HCT116 (cell line): ENCODE measurements around the gene BOD1L1. TPM values are rescaled to one million over a fixed set of nuclear protein-coding genes. Genes with fewer than 3 reads are reported as not detected.
"Not testable (repeated sequence)": the region's sequence is repeated elsewhere in the genome, so short reads cannot be mapped to it uniquely, and the experiment has no call there.

ENCODE experiments used
- ATAC-seq: fragments of 200-7000 bp; cut with Tn5 transposase; 2 replicates; pipeline ENCODE4 v1.9.1; 2020; ENCODE audit warnings: mild to moderate bottlenecking, moderate library complexity
- BruUV-seq: library from RNA; stranded (reverse); fragments of 400-500 nt; replicated peaks from 2 replicates; lab custom pipeline; 2021; lab: Mats Ljungman, UMichigan
- CTCF ChIA-PET: fragments of 300-600 bp; sonication (Branson Sonifier 250); formaldehyde crosslinking; loops from one replicate; lab custom pipeline; 2021; ENCODE audit warnings: antibody characterized with exemption; lab: Charles Lee
- POLR2A ChIA-PET: fragments of 300-600, 350-600 bp; sonication (Branson Sonifier 250); formaldehyde crosslinking; loops from one replicate; lab custom pipeline; 2021; ENCODE audit warnings: antibody characterized with exemption; lab: Charles Lee
- RAD21 ChIA-PET, 2 experiments: fragments of 300-600 bp; sonication (Branson Sonifier 250); formaldehyde crosslinking; loops; one replicate each; lab custom pipeline; 2023; ENCODE audit warnings: low total read pairs in 2 of 2; ENCODE audit not compliant: uncharacterized antibody in 2 of 2, unreplicated experiment in 2 of 2, low non-redundant PET in 1 of 2; lab: Charles Lee
- DNase-seq: peaks from one replicate; pipeline ENCODE4 v3.0.0-alpha.2; 2010; ENCODE audit warnings: low read depth, low spot score
- H2AFZ ChIP-seq: fragments of 200-600 bp; shearing (Covaris generic), sonication (generic); 2 replicates; pipeline ENCODE4 v1.6.1; 2017; ENCODE audit warnings: low read depth, mixed run types, mixed read lengths, antibody characterized with exemption, low read length; ENCODE audit not compliant: poor library complexity, severe bottlenecking
- H3K27ac ChIP-seq: 2 replicates; pipeline ENCODE4 v1.5.1; 2012; ENCODE audit warnings: low read depth, low read length
- H3K27me3 ChIP-seq: fragments of 200-600 bp; sonication (generic); 2 replicates; pipeline ENCODE4 v1.6.1; 2016; ENCODE audit warnings: mixed run types, low read length, mixed read lengths; ENCODE audit not compliant: insufficient read depth
- H3K36me3 ChIP-seq, 2 experiments: fragments of 200-500 bp in 1 of 2; fragments of 200-600 bp in 1 of 2; sonication (Bioruptor generic) in 1 of 2; sonication (generic) in 1 of 2; 2 replicates each; pipeline versions ENCODE4 v1.5.1 to v1.6.1; 2014 to 2016; ENCODE audit warnings: low read length in 2 of 2, inconsistent platforms in 1 of 2, mixed read lengths in 1 of 2, mixed run types in 1 of 2; ENCODE audit not compliant: insufficient read depth in 2 of 2, control insufficient read depth in 1 of 2
- H3K4me1 ChIP-seq, 2 experiments: fragments of 200-600 bp in 1 of 2; sonication (generic) in 1 of 2; 2 replicates each; pipeline versions ENCODE4 v1.5.1 to v1.6.1; 2012 to 2017; ENCODE audit warnings: low read length in 2 of 2, inconsistent platforms in 1 of 2, mild to moderate bottlenecking in 1 of 2, mixed read lengths in 1 of 2, mixed run types in 1 of 2, moderate library complexity in 1 of 2; ENCODE audit not compliant: insufficient read depth in 2 of 2, control insufficient read depth in 1 of 2
- H3K4me2 ChIP-seq: fragments of 200-600 bp; sonication (generic); 2 replicates; pipeline ENCODE4 v1.6.1; 2017; ENCODE audit warnings: mixed run types, low read length, mixed read lengths
- H3K4me3 ChIP-seq, 2 experiments: fragments of 200-600 bp in 1 of 2; sonication (generic) in 1 of 2; replicated peaks in 1 of 2; 2 replicates each; pipeline ENCODE4 v1.5.1; 2011 to 2016; ENCODE audit warnings: low read length in 2 of 2, control low read depth in 1 of 2, low read depth in 1 of 2, mild to moderate bottlenecking in 1 of 2, mixed read lengths in 1 of 2, mixed run types in 1 of 2
- H3K79me2 ChIP-seq: fragments of 200-600 bp; sonication (generic); 2 replicates; pipeline ENCODE4 v1.6.1; 2017; ENCODE audit warnings: mild to moderate bottlenecking, mixed run types, low read length, moderate library complexity, mixed read lengths; ENCODE audit not compliant: insufficient read depth
- H3K9ac ChIP-seq: fragments of 200-600 bp; sonication (generic); 2 replicates; pipeline ENCODE4 v1.6.1; 2016; ENCODE audit warnings: low read length, mixed read lengths
- H3K9me2 ChIP-seq: fragments of 200-600 bp; sonication (generic), shearing (Covaris generic); 2 replicates; pipeline ENCODE4 v1.6.1; 2017; ENCODE audit warnings: mixed run types, mild to moderate bottlenecking, moderate library complexity; ENCODE audit not compliant: insufficient read depth
- H3K9me3 ChIP-seq, 2 experiments: fragments of 200-500 bp in 1 of 2; fragments of 200-600 bp in 1 of 2; sonication (Bioruptor generic) in 1 of 2; sonication (generic) in 1 of 2; 2 replicates each; pipeline ENCODE4 v1.6.1; 2014 to 2017; ENCODE audit warnings: low read length in 2 of 2, mixed read lengths in 2 of 2, inconsistent platforms in 1 of 2, low read depth in 1 of 2, mild to moderate bottlenecking in 1 of 2, mixed run types in 1 of 2, moderate library complexity in 1 of 2; ENCODE audit not compliant: control insufficient read depth in 1 of 2, insufficient read depth in 1 of 2
- H4K20me1 ChIP-seq: fragments of 200-600 bp; sonication (generic), shearing (Covaris generic); 2 replicates; pipeline ENCODE4 v1.6.1; 2017; ENCODE audit warnings: mixed run types, mild to moderate bottlenecking, moderate library complexity; ENCODE audit not compliant: insufficient read depth
- CEBPB ChIP-seq: IDR thresholded peaks from 2 replicates; pipeline ENCODE4 v1.6.1; 2012; ENCODE audit warnings: low read depth
- EGR1 ChIP-seq: IDR thresholded peaks from 2 replicates; pipeline ENCODE4 v1.6.1; 2012; ENCODE audit warnings: low read depth
- ELF1 ChIP-seq: IDR thresholded peaks from 2 replicates; pipeline ENCODE4 v1.6.1; 2012; ENCODE audit warnings: low read depth, borderline replicate concordance
- EZH2 ChIP-seq: fragments of 200-600 bp; sonication (generic); IDR thresholded peaks from 2 replicates; pipeline ENCODE4 v1.6.1; 2017; ENCODE audit warnings: antibody characterized with exemption, mixed run types
- EZH2phosphoT487 ChIP-seq: fragments of 200-600 bp; IDR thresholded peaks from 2 replicates; pipeline ENCODE4 v1.6.1; 2018; ENCODE audit warnings: antibody characterized with exemption, borderline replicate concordance
- FOSL1 ChIP-seq: IDR thresholded peaks from 2 replicates; pipeline ENCODE4 v1.6.1; 2012; ENCODE audit warnings: low read depth
- JUND ChIP-seq: IDR thresholded peaks from 2 replicates; pipeline ENCODE4 v1.6.1; 2012
- POLR2AphosphoS5 ChIP-seq: IDR thresholded peaks from 2 replicates; pipeline ENCODE4 v1.6.1; 2011; ENCODE audit warnings: mild to moderate bottlenecking, low read depth, low read length, moderate library complexity
- RAD21 ChIP-seq: IDR thresholded peaks from 2 replicates; pipeline ENCODE4 v1.6.1; 2012; ENCODE audit warnings: low read depth, mild to moderate bottlenecking
- SIN3A ChIP-seq: IDR thresholded peaks from 2 replicates; pipeline ENCODE4 v1.6.1; 2012; ENCODE audit warnings: low read depth
- SRF ChIP-seq: IDR thresholded peaks from 2 replicates; pipeline ENCODE4 v1.6.1; 2012; ENCODE audit warnings: low read depth
- TCF7L2 ChIP-seq: IDR thresholded peaks from 2 replicates; pipeline ENCODE4 v1.7.0; 2011; ENCODE audit warnings: borderline replicate concordance, inconsistent platforms; ENCODE audit not compliant: insufficient read depth, insufficient read length; ENCODE audit errors: extremely low read depth
- ZFX ChIP-seq: fragments of 450-650 bp; IDR thresholded peaks from 2 replicates; pipeline ENCODE4 v1.6.1; 2017
- ZNF274 ChIP-seq: fragments of 200-500 bp; sonication (Bioruptor generic); IDR thresholded peaks from 2 replicates; pipeline ENCODE4 v1.6.1; 2014; ENCODE audit warnings: mild to moderate bottlenecking, low read depth, low read length, inconsistent platforms
- intact Hi-C: fragments of 100-400 bp; cut with micrococcal nuclease; formaldehyde crosslinking; loops from 2 replicates; pipeline ENCODE4 v1.10.0; 2022
- total RNA-seq: library from RNA; stranded (reverse); gene quantifications from one replicate; pipeline ENCODE4 v1.2.1, GENCODE V29; 2021; ENCODE audit not compliant: unreplicated experiment
- TF ChIP-seq, protein P1 (sequence below): IDR thresholded peaks from 2 replicates; pipeline ENCODE4 v1.6.1; 2012

The BOD1L1 gene
- total RNA-seq, 1 experiment from 2014 or later, result 22.4 TPM

- ATAC-seq, result no peak
- intact Hi-C loops, result no loop called here
Observed at GRCh38 chr4:13561673-13562072, 65.9 kb downstream of the BOD1L1 start.

GRCh38 chr4:13560111-13560510 lies 67.4 kb downstream of the BOD1L1 start:
- H3K4me3 ChIP-seq, H3K4me1 ChIP-seq, H3K9ac ChIP-seq, DNase-seq, H3K27me3 ChIP-seq, BruUV-seq, H3K27ac ChIP-seq, H4K20me1 ChIP-seq, H3K36me3 ChIP-seq, H3K9me3 ChIP-seq, POLR2A ChIA-PET, H2AFZ ChIP-seq, RAD21 ChIA-PET, intact Hi-C loops, H3K79me2 ChIP-seq, ATAC-seq, CTCF ChIA-PET, H3K4me2 ChIP-seq, H3K9me2 ChIP-seq: not testable (repeated sequence)

More at GRCh38 chr4:13561673-13562072, 65.9 kb downstream of the BOD1L1 start:
- Histone ChIP-seq H3K9me3 (no peaks in the 10 kb centered on the region), H3K36me3 (no peaks in the 10 kb centered on the region), H3K9me2 (no peaks in the 10 kb centered on the region), H3K4me3 (no peak overlapping the region), H4K20me1 (no peaks in the 10 kb centered on the region), H2AFZ (no peak overlapping the region), H3K9ac (no peak overlapping the region), H3K27ac (no peak overlapping the region), H3K4me2 (no peak overlapping the region), H3K79me2 (no peaks in the 10 kb centered on the region), H3K27me3 (no peaks in the 10 kb centered on the region), H3K4me1 (peaks cover 2 to 7% of the 10 kb centered on the region in 2 experiments; a peak in 1 of 4 replicates)
- no TSS peak for BruUV-seq
- ChIA-PET CTCF (no interaction called here), RAD21 (no interaction called here), POLR2A (no interaction called here)
- no peak for DNase-seq
- TF ChIP-seq FOSL1 (no peak), EGR1 (no peak), SIN3A (no peak), SRF (no peak)

- no peak for DNase-seq
- ATAC-seq, result no peak
- Histone ChIP-seq H3K27me3 (no peaks in the 10 kb centered on the region), H3K4me2 (0 out of 2 replicates have a peak overlapping the region, but pooled peaks have one; percentile 10), H3K9me2 (no peaks in the 10 kb centered on the region), H3K4me3 (no peak overlapping the region), H3K9ac (no peak overlapping the region), H3K4me1 (peaks cover 2 to 7% of the 10 kb centered on the region in 2 experiments; a peak in 1 of 4 replicates), H3K79me2 (no peaks in the 10 kb centered on the region), H4K20me1 (no peaks in the 10 kb centered on the region), H2AFZ (no peak overlapping the region), H3K9me3 (no peaks in the 10 kb centered on the region), H3K36me3 (no peaks in the 10 kb centered on the region), H3K27ac (no peak overlapping the region)
- ChIA-PET POLR2A (no interaction called here), CTCF (no interaction called here), RAD21 (no interaction called here)
- BruUV-seq, result no TSS peak
- intact Hi-C loops, result no loop called here
- TF ChIP-seq EZH2phosphoT487, result no peak
- TF ChIP-seq ZFX, result no peak
- TF ChIP-seq CEBPB, result no peak
- no peak for TF ChIP-seq ELF1
- no peak for TF ChIP-seq EZH2
- TF ChIP-seq FOSL1, result no peak
- TF ChIP-seq, protein P1, sequence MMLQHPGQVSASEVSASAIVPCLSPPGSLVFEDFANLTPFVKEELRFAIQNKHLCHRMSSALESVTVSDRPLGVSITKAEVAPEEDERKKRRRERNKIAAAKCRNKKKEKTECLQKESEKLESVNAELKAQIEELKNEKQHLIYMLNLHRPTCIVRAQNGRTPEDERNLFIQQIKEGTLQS, result no peak
- no peak for TF ChIP-seq SRF
- TF ChIP-seq POLR2AphosphoS5, result no peak
- no peak for TF ChIP-seq JUND
- TF ChIP-seq RAD21, result no peak
- no peak for TF ChIP-seq TCF7L2
- no peak for TF ChIP-seq EGR1
- TF ChIP-seq ZNF274, result no peak
Observed at GRCh38 chr4:13559413-13559812, 68.1 kb downstream of the BOD1L1 start.
